LHCN-M2 (cell line): ENCODE data around the gene CFAP157. TPM values are rescaled to one million over a fixed set of nuclear protein-coding genes. Genes with fewer than 3 reads are reported as not detected.
"Not testable (repeated sequence)": the region's sequence is repeated elsewhere in the genome, so short reads cannot be mapped to it uniquely, and the experiment has no call there.

ENCODE experiments used
- DNase-seq: peaks from one replicate; pipeline ENCODE4 v3.0.0-alpha.2; 2012; ENCODE audit warnings: low read depth
- total RNA-seq: library from RNA; depleted of rRNA; stranded (reverse); fragments of >200 nt; gene quantifications from 2 replicates; pipeline ENCODE4 v1.2.3, GENCODE V29; 2014

The CFAP157 gene
- total RNA-seq, 1 experiment from 2014 or later: not detected

- peak; percentile 93 for DNase-seq
Observed at GRCh38 chr9:127734747-127735529, 28.1 kb downstream of the CFAP157 start, which contains the start of gene TOR2A. TSS of gene TOR2A (minus strand) at chr9:127735294. CDS start at chr9:127735270, 24 bp downstream.

GRCh38 chr9:127735530-127736185, 28.9 kb downstream of the CFAP157 start:
- DNase-seq: no peak

GRCh38 chr9:127738666-127739065, 31.9 kb downstream of the CFAP157 start:
- no peak for DNase-seq

- DNase-seq: no peak
Observed at GRCh38 chr9:127739614-127740330, 33.0 kb downstream of the CFAP157 start.

GRCh38 chr9:127741831-127742434, 35.1 kb downstream of the CFAP157 start:
- no peak for DNase-seq

GRCh38 chr9:127742435-127743088, 35.8 kb downstream of the CFAP157 start:
- no peak for DNase-seq

- no peak for DNase-seq
Observed at GRCh38 chr9:127744398-127745110, 37.8 kb downstream of the CFAP157 start.

GRCh38 chr9:127746959-127747569, 40.3 kb downstream of the CFAP157 start:
- DNase-seq: no peak

GRCh38 chr9:127749090-127749787, 42.5 kb downstream of the CFAP157 start:
- DNase-seq: no peak

GRCh38 chr9:127751269-127752054, 44.7 kb downstream of the CFAP157 start:
- DNase-seq: no peak

- DNase-seq: no peak
Observed at GRCh38 chr9:127753148-127753547, 46.4 kb downstream of the CFAP157 start.

GRCh38 chr9:127753622-127754021, 46.8 kb downstream of the CFAP157 start:
- no peak for DNase-seq

GRCh38 chr9:127754099-127755060, 47.6 kb downstream of the CFAP157 start:
- no peak for DNase-seq

- DNase-seq: no peak
Observed at GRCh38 chr9:127755061-127756060, 48.6 kb downstream of the CFAP157 start.

GRCh38 chr9:127756233-127756632, 49.4 kb downstream of the CFAP157 start:
- no peak for DNase-seq

- not testable (repeated sequence) for DNase-seq
Observed at GRCh38 chr9:127756776-127757175, 50.0 kb downstream of the CFAP157 start.
